ENCODE data around the gene TMA7B. TPM values are rescaled to one million over a fixed set of nuclear protein-coding genes. Genes with fewer than 3 reads are reported as not detected.

TMA7B gene
- total RNA-seq, 4 donors from 2014 or later, result 0.27 TPM; not detected in 3

- 75 to 82% methylated on average over 4 of the region's 4 CpGs for WGBS, 2 donors
- no peak overlapping the region for H3K4me3 ChIP-seq (ENCODE audit: low read depth, poor library complexity, severe bottlenecking)
- no peak for DNase-seq (ENCODE audit: low spot score in 2 of 2)
- TF ChIP-seq POLR2A (IDR thresholded peaks at IDR 0.05) (no peak), CTCF (IDR thresholded peaks at IDR 0.05) (no peak)
- intact Hi-C loops (cut with DNase I; ENCODE audit: low total_unique reads), result no loop called here
Measured at GRCh38 chr22:39935116-39935515, 25.1 kb upstream of the TMA7B start.

GRCh38 chr22:39935612-39936011 lies 24.6 kb upstream of the TMA7B start:
- intact Hi-C loops (cut with DNase I; ENCODE audit: low total_unique reads), result no loop called here
- 71 to 73% methylated on average over 6 of the region's 6 CpGs for WGBS, 2 donors
- no peak overlapping the region for H3K4me3 ChIP-seq (ENCODE audit: low read depth, poor library complexity, severe bottlenecking)
- TF ChIP-seq CTCF (IDR thresholded peaks at IDR 0.05), result no peak
- TF ChIP-seq POLR2A (IDR thresholded peaks at IDR 0.05), result no peak
- peak in 1 of 2 donors; percentile 58 for DNase-seq (ENCODE audit: low spot score in 2 of 2)

GRCh38 chr22:39936523-39937145 lies 23.6 kb upstream of the TMA7B start:
- no peak for TF ChIP-seq CTCF (IDR thresholded peaks at IDR 0.05)
- no peak for TF ChIP-seq POLR2A (IDR thresholded peaks at IDR 0.05)
- intact Hi-C loops (cut with DNase I; ENCODE audit: low total_unique reads), result no loop called here
- 72 to 73% methylated on average over 6 of the region's 6 CpGs for whole genome bisulfite sequencing, 2 donors
- DNase-seq (ENCODE audit: low spot score in 2 of 2), result no peak
- H3K4me3 ChIP-seq (ENCODE audit: low read depth, poor library complexity, severe bottlenecking), result no peak overlapping the region

- DNase-seq (ENCODE audit: low spot score in 2 of 2), result peak in 1 of 2 donors; percentile 42
- TF ChIP-seq POLR2A (IDR thresholded peaks at IDR 0.05) (no peak), CTCF (IDR thresholded peaks at IDR 0.05) (no peak)
Measured at GRCh38 chr22:39937906-39938305, 22.3 kb upstream of the TMA7B start.

GRCh38 chr22:39938509-39939111 lies 21.6 kb upstream of the TMA7B start:
- DNase-seq (ENCODE audit: low spot score in 2 of 2), result peak in 1 of 2 donors; percentile 80
- no peak overlapping the region for H3K4me3 ChIP-seq (ENCODE audit: low read depth, poor library complexity, severe bottlenecking)
- intact Hi-C loops (cut with DNase I; ENCODE audit: low total_unique reads), result no loop called here
- no peak for TF ChIP-seq POLR2A (IDR thresholded peaks at IDR 0.05)
- WGBS, 2 donors, result 60 to 65% methylated on average over 14 of the region's 14 CpGs

More at GRCh38 chr22:39937906-39938305, 22.3 kb upstream of the TMA7B start:
- no peak overlapping the region for H3K4me3 ChIP-seq (ENCODE audit: low read depth, poor library complexity, severe bottlenecking)
- 70 to 80% methylated on average over 3 of the region's 3 CpGs for WGBS, 2 donors
- intact Hi-C loops (cut with DNase I; ENCODE audit: low total_unique reads), result no loop called here

- intact Hi-C loops (cut with DNase I; ENCODE audit: low total_unique reads), result no loop called here
- no peak for DNase-seq (ENCODE audit: low spot score in 2 of 2)
- TF ChIP-seq CTCF (IDR thresholded peaks at IDR 0.05), result no peak
- WGBS, 2 donors, result 97 to 98% methylated on average over 3 of the region's 3 CpGs
- no peak overlapping the region for H3K4me3 ChIP-seq (ENCODE audit: low read depth, poor library complexity, severe bottlenecking)
Measured at GRCh38 chr22:39939830-39940229, 20.4 kb upstream of the TMA7B start.
